SK-N-SH (cell line): ENCODE results near the gene BFSP2. TPM values are rescaled to one million over a fixed set of nuclear protein-coding genes. Genes with fewer than 3 reads are reported as not detected.

Source experiments
- CTCF ChIA-PET: fragments of 300-600, 350-600 bp; formaldehyde crosslinking; extraction: SDS; loops from one replicate; lab custom pipeline; 2021; lab: Yijun Ruan, JAX
- POLR2A ChIA-PET: fragments of 350-600 bp; sonication (Branson Sonifier 250); formaldehyde crosslinking; extraction: SDS; loops from one replicate; lab custom pipeline; 2020; ENCODE audit warnings: antibody characterized with exemption, inconsistent platforms; lab: Yijun Ruan, JAX
- DNase-seq: peaks from one replicate; pipeline ENCODE4 v3.0.0; 2012
- H2AFZ ChIP-seq: fragments of 200-600 bp; sonication (generic); 2 replicates; pipeline ENCODE4 v1.8.1; 2016; ENCODE audit warnings: antibody characterized with exemption, mild to moderate bottlenecking, low read depth
- H3F3A ChIP-seq: fragments of 200-600 bp; sonication (generic); replicated peaks from 2 replicates; pipeline ENCODE3; 2016; ENCODE audit warnings: antibody characterized with exemption, mild to moderate bottlenecking; ENCODE audit not compliant: insufficient read depth
- H3K27ac ChIP-seq, 2 experiments: fragments of 200-500 bp in 1 of 2; fragments of 200-600 bp in 1 of 2; sonication (Bioruptor generic) in 1 of 2; sonication (generic), shearing (Covaris generic) in 1 of 2; 2 replicates each; pipeline versions ENCODE4 v1.5.1 to v1.6.1; 2014 to 2016; ENCODE audit warnings: low read depth in 2 of 2, inconsistent platforms in 1 of 2, low read length in 1 of 2, mild to moderate bottlenecking in 1 of 2, mixed read lengths in 1 of 2
- H3K27me3 ChIP-seq: fragments of 200-600 bp; sonication (generic), shearing (Covaris generic); 2 replicates; pipeline ENCODE4 v1.6.1; 2016; ENCODE audit warnings: mixed run types; ENCODE audit not compliant: insufficient read depth
- H3K36me3 ChIP-seq, 2 experiments: fragments of 200-500 bp in 1 of 2; fragments of 200-600 bp in 1 of 2; sonication (Bioruptor generic) in 1 of 2; sonication (generic) in 1 of 2; replicated peaks in 1 of 2; 2 replicates each; pipeline versions ENCODE3 to v1.5.1; 2014 to 2016; ENCODE audit warnings: low read length in 1 of 2, mild to moderate bottlenecking in 1 of 2; ENCODE audit not compliant: insufficient read depth in 2 of 2, control insufficient read depth in 1 of 2
- H3K4me1 ChIP-seq, 2 experiments: fragments of 200-500 bp in 1 of 2; fragments of 200-600 bp in 1 of 2; sonication (Bioruptor generic) in 1 of 2; sonication (generic), shearing (Covaris generic) in 1 of 2; 2 replicates each; pipeline versions ENCODE4 v1.5.1 to v1.6.1; 2014 to 2016; ENCODE audit warnings: low read depth in 1 of 2, low read length in 1 of 2, mixed run types in 1 of 2; ENCODE audit not compliant: insufficient read depth in 2 of 2, control insufficient read depth in 1 of 2
- H3K4me2 ChIP-seq: fragments of 200-600 bp; sonication (generic), shearing (Covaris generic); 2 replicates; pipeline ENCODE4 v1.6.1; 2017; ENCODE audit warnings: mixed run types
- H3K4me3 ChIP-seq, 2 experiments: fragments of 200-500 bp in 1 of 2; fragments of 200-600 bp in 1 of 2; sonication (Bioruptor generic) in 1 of 2; sonication (generic), shearing (Covaris generic) in 1 of 2; 2 replicates each; pipeline versions ENCODE4 v1.5.1 to v1.8.1; 2014 to 2016; ENCODE audit warnings: low read depth in 2 of 2, inconsistent platforms in 1 of 2, low read length in 1 of 2, mild to moderate bottlenecking in 1 of 2, mixed read lengths in 1 of 2, moderate library complexity in 1 of 2
- H3K79me2 ChIP-seq: fragments of 200-600 bp; sonication (generic); 2 replicates; pipeline ENCODE4 v1.8.1; 2017; ENCODE audit warnings: mild to moderate bottlenecking; ENCODE audit not compliant: insufficient read depth
- H3K9ac ChIP-seq: fragments of 200-600 bp; sonication (generic); 2 replicates; pipeline ENCODE4 v1.6.1; 2017; ENCODE audit warnings: mixed run types
- H3K9me2 ChIP-seq: fragments of 200-600 bp; sonication (generic); 2 replicates; pipeline ENCODE4 v1.6.1; 2017; ENCODE audit warnings: mixed run types
- H3K9me3 ChIP-seq: fragments of 200-600 bp; sonication (generic); 2 replicates; pipeline ENCODE4 v1.6.1; 2017; ENCODE audit warnings: mixed run types, mild to moderate bottlenecking, moderate library complexity
- H4K20me1 ChIP-seq: fragments of 200-600 bp; sonication (generic); 2 replicates; pipeline ENCODE4 v1.6.1; 2017; ENCODE audit warnings: mild to moderate bottlenecking, mixed run types; ENCODE audit not compliant: insufficient read depth
- CHD2 ChIP-seq: fragments of 150-350 bp; IDR thresholded peaks from 2 replicates; pipeline ENCODE4 v1.6.1; 2018; ENCODE audit warnings: low read length; ENCODE audit not compliant: partially characterized antibody
- FOSL2 ChIP-seq: IDR thresholded peaks from 2 replicates; pipeline ENCODE4 v1.4.0; 2012; ENCODE audit warnings: low read depth, mild to moderate bottlenecking, moderate library complexity, borderline replicate concordance
- FOXJ3 ChIP-seq: sonication (generic); formaldehyde crosslinking; IDR thresholded peaks from 2 replicates; pipeline ENCODE4 v1.5.1; 2020; ENCODE audit warnings: mild to moderate bottlenecking, missing genetic modification reagents
- FOXM1 ChIP-seq: IDR thresholded peaks from 2 replicates; pipeline ENCODE4 v1.4.0; 2012; ENCODE audit warnings: low read depth, mild to moderate bottlenecking
- GATA2 ChIP-seq: sonication (generic); formaldehyde crosslinking; IDR thresholded peaks from 2 replicates; pipeline ENCODE4 v1.5.0; 2020; ENCODE audit warnings: mild to moderate bottlenecking, missing genetic modification reagents
- MAX ChIP-seq: IDR thresholded peaks from 2 replicates; pipeline ENCODE4 v1.4.0; 2012; ENCODE audit warnings: low read depth
- MXI1 ChIP-seq: IDR thresholded peaks from 2 replicates; pipeline ENCODE4 v1.6.1; 2012; ENCODE audit warnings: mild to moderate bottlenecking, low read depth, low read length, improper control_type of control experiment
- NRF1 ChIP-seq: IDR thresholded peaks from 2 replicates; pipeline ENCODE4 v1.6.1; 2012; ENCODE audit warnings: low read depth, mild to moderate bottlenecking, low read length
- PBX3 ChIP-seq: IDR thresholded peaks from 2 replicates; pipeline ENCODE4; 2012
- RAD21 ChIP-seq: IDR thresholded peaks from 2 replicates; pipeline ENCODE4 v1.6.1; 2012; ENCODE audit warnings: mild to moderate bottlenecking, low read length
- RCOR1 ChIP-seq: fragments of 150-350 bp; IDR thresholded peaks from 2 replicates; pipeline ENCODE4 v1.6.1; 2017; ENCODE audit warnings: antibody characterized with exemption, low read length
- RXRA ChIP-seq: IDR thresholded peaks from 2 replicates; pipeline ENCODE4 v1.4.0; 2012; ENCODE audit warnings: low read depth, mild to moderate bottlenecking, borderline replicate concordance
- TCF12 ChIP-seq: IDR thresholded peaks from 2 replicates; pipeline ENCODE4 v1.4.0; 2012
- USF2 ChIP-seq: fragments of 150-350 bp; IDR thresholded peaks from 2 replicates; pipeline ENCODE4 v1.6.1; 2017; ENCODE audit warnings: antibody characterized with exemption, low read length, low read depth, borderline replicate concordance
- WGBS: methylation state at CpG from one replicate; pipeline ENCODE4 v1.1.6; 2017; ENCODE audit warnings: low lambda C conversion rate; 5-methylcytosine and 5-hydroxymethylcytosine counted together
- polyA plus RNA-seq, 3 experiments: library from polyadenylated mRNA; depleted of rRNA; stranded (reverse); fragments of >200 nt; gene quantifications; 2 replicates each; pipeline ENCODE4 v1.2.3, GENCODE V29; 2012

BFSP2 gene
- polyA plus RNA-seq, 1 of the 3 experiments (the other 2 are of a cell fraction) = not detected

GRCh38 chr3:133404920-133405319, 5.1 kb downstream of the BFSP2 start:
- CTCF ChIA-PET = interaction anchor here (0.9 to 1.4 kb wide), 3 partner anchors 16 to 674 kb away, joined by 5 to 6 read pairs (median 5); no protein-coding TSS in a partner anchor
- 66% methylated on average over 3 of the region's 3 CpGs for WGBS
- Histone ChIP-seq H3K9me2 (no peaks in the 10 kb centered on the region), H3K4me1 (peaks cover 7 to 19% of the 10 kb centered on the region in 2 experiments; a peak in 3 of 4 replicates), H4K20me1 (no peaks in the 10 kb centered on the region), H3K27ac (no peak overlapping the region), H3K4me3 (no peak overlapping the region), H3K9me3 (no peaks in the 10 kb centered on the region), H3K4me2 (no peak overlapping the region), H3K36me3 (no peaks in the 10 kb centered on the region), H3K27me3 (no peaks in the 10 kb centered on the region), H2AFZ (no peak overlapping the region), H3F3A (no peaks in the 10 kb centered on the region), H3K9ac (no peak overlapping the region), H3K79me2 (no peaks in the 10 kb centered on the region)
- no peak for TF ChIP-seq RXRA
- TF ChIP-seq FOXM1 = no peak
- TF ChIP-seq PBX3 = no peak
- no peak for TF ChIP-seq MAX
- no peak for TF ChIP-seq TCF12
- TF ChIP-seq RCOR1 = no peak
- TF ChIP-seq GATA2 (CRISPR knock-in tag) = no peak
- no peak for TF ChIP-seq CHD2
- TF ChIP-seq FOXJ3 (CRISPR knock-in tag) = no peak
- no peak for TF ChIP-seq FOSL2
- TF ChIP-seq MXI1 = no peak
- TF ChIP-seq RAD21 = no peak
- POLR2A ChIA-PET = no interaction called here
- DNase-seq = no peak

- no peaks in the 10 kb centered on the region for H3K36me3 ChIP-seq
- DNase-seq = no peak
- no peaks in the 10 kb centered on the region for H3K27me3 ChIP-seq
- TF ChIP-seq FOXJ3 (CRISPR knock-in tag) (no peak), USF2 (no peak), NRF1 (no peak), TCF12 (no peak), FOSL2 (no peak)
- ChIA-PET CTCF (interaction anchor here (0.6 to 0.8 kb wide), 2 partner anchors 16 to 49 kb away, joined by 3 read pairs; no protein-coding TSS in a partner anchor), POLR2A (no interaction called here)
- no peaks in the 10 kb centered on the region for H4K20me1 ChIP-seq
- peaks cover 0 to 7% of the 10 kb centered on the region in 2 experiments; a peak in 2 of 4 replicates for H3K4me1 ChIP-seq
- no peaks in the 10 kb centered on the region for H3K9me3 ChIP-seq
- 77% methylated on average over 2 of the region's 2 CpGs for WGBS
- no peaks in the 10 kb centered on the region for H3K9me2 ChIP-seq
- H3K79me2 ChIP-seq = no peaks in the 10 kb centered on the region
- H2AFZ ChIP-seq = no peak overlapping the region; the same call in 1 of the 2 replicates
- no peak overlapping the region for H3K9ac ChIP-seq
- H3F3A ChIP-seq = peaks cover 8% of the 10 kb centered on the region
- H3K4me3 ChIP-seq = no peak overlapping the region
- H3K4me2 ChIP-seq = 0 out of 2 replicates have a peak overlapping the region, but pooled peaks have one; percentile 3
- H3K27ac ChIP-seq = peak overlapping the region; percentile 5 to 22; a peak in 1 of 4 replicates
These were observed 8.5 kb downstream of the BFSP2 start for GRCh38 chr3:133408366-133408765.
